Stimulated activated CD8-positive, alpha-beta memory T cell treated with anti-CD3 and anti-CD28 coated beads, Interleukin-2, amount 100 ng/mL, for 48 hours (primary cell): ENCODE data around the gene CLEC3A.
"Not testable (repeated sequence)": the region's sequence is repeated elsewhere in the genome, so short reads cannot be mapped to it uniquely, and the experiment has no call there.

Experiments used
- DNase-seq, 2 donors: peaks; one replicate each; pipeline ENCODE4 v3.0.0-alpha.2; 2020; ENCODE audit warnings: low read depth in 2 of 2

Gene CLEC3A, protein sequence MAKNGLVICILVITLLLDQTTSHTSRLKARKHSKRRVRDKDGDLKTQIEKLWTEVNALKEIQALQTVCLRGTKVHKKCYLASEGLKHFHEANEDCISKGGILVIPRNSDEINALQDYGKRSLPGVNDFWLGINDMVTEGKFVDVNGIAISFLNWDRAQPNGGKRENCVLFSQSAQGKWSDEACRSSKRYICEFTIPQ

DNA sequence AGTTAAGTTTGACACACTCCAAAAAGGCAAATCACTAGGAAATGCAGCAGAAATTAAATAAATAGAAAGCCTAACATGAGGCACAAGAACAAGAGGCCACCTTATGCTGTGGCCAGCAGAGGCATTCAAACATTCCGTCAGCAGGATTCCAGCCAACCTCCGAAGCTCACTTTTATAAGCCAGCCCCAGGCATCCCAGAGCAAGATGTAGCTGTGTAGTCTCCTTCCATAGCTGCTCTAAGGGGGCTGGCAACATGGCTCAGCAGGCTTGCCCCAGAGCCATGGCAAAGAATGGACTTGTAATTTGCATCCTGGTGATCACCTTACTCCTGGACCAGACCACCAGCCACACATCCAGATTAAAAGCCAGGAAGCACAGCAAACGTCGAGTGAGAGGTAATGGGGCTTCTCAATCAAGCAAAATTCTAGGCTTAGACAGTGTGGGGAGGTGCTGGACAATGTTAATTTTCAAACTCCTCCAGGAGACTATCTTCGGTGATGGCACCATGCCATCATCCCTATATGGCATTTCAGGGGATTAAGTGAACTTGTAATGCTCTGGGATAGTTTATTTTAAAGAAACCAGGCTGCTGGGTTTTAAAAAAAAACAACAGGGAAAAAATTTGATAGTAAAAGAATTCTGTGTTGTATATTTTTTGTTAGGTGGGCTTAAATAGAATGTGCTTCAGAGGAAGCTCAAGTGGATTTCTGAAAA is at the start of gene CLEC3A:
Gene CLEC3A (plus strand): TSS at position 202 of the 714 bp plus-strand sequence. CDS start 79 bp downstream, at position 281.
- DNase-seq: no peak

DNA sequence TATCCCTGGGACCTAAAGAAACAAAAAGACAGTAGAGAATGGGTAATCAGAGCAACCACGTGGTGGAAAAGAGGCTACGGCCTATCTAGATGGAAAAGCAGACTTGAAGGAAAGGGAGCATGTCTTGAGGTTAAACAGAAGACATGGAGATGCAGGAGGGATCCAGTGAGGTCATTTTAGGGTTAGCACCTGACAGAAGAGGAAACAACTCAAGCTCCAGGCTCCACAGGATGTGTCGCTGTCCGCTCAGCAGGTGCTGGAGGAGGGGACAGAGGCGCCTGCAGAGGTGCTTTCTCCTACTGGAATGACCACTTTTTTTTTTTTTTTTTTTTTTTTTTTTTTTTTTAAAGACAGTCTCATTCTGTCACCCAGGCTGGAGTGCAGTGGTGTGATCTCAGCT is 47.5 kb upstream of the CLEC3A start:
- DNase-seq: no peak

DNA sequence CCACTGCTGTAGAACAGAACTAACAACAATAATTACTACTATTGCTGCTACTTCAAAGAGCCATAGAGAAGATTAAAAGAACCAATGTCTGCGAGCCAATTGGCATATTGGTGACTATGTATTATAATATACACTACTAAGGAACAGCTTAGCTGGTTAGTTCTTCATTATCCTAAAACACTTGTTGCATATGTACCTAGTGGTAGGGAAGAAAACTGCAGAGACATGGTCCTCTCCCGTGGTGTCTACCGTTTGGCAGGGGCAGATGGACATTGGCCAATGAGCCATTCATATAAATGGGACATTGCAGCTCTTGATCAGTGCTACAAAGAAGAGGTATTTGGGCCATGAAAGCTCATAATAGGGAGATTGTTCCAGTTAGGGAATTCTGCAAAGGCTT is 46.4 kb upstream of the CLEC3A start:
- DNase-seq: no peak

DNA sequence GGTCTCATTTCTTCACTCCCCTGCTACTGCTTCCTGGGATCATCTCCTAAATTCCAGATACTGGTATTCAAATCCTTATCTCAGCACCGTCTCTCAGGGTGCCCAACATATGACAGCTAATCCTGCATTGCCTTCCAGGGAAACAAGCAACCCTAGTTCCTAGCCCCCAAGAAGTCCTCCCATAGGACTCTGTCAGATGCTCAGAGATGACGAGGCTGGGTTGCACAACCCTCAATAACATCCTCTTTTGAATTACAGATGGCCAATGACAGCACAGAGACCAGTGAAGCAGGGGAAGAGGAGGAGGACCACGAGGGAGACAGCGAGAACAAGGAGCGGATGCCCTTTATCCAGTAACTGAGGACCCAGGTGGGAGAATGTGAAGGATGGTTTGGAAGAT is 45.0 kb upstream of the CLEC3A start:
- no peak for DNase-seq

DNA sequence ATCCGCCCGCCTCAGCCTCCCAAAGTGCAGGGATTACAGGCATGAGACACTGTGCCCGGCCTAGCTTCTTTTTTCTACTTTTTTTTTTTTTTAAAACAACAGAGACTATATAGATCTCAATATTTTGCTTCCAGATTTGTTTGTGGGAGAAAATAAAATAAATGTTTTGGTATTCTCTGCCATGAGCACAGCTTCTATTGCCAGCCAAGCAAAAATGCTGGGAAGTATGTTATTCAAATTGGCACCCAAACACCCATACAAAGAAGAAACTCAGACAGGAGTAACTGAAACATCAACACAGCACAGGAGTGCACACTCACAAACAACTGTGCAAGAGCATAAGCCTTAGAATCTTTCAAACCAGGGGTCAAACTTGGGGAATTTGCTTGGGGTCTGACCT is 37.2 kb upstream of the CLEC3A start:
- DNase-seq: no peak

DNA sequence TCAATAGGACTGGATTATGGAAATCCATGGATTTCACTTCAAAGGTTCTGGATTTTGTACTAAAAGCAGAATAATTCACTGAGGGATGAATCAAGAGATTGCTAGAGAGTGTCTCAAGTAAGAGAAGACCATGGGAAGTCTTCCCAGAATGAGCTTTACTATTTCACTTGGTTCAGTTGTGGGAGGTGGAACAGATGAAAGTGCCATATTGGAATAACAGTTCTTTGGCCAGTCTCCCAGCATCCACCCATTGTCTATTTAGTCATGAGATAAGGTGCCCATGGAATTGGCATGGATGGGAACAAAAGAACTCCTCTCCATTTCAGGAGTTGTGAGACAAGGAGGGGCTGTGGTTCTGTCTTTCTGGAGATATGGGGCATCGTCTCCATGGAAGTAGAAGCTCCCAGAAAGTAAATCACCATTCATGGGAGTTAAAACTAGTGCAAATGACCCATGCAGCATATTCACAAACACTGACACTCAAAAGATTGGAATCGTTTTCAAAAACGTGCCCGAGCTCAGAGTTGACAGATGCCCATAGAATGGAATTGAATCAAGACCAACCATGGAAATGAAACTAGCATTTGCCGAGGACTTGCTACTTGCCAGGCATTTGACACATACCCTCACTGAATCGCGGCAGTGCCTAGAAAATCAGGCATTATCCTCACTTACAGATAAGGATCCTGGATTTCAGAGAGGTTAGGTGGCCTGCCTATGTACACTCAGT is 36.2 kb upstream of the CLEC3A start:
- DNase-seq: no peak

DNA sequence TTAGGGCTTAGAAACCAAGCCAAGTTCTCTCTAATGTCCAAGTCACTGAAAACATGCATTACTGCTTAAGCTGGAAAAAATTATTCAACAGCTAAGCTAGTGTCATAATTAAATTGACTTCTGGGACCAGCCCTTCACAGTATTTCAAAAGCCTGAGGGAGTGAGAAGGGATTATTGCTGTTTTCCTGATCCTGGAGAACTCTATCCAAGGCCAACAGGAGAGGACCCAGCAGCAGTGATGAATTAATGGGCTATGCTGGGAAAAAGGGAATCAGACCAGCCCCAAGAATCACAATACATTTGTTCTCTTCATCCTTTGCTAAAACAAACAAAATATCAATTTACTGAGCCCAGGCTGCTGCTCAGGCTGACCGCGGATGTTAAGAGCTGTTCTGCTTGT is 34.5 kb upstream of the CLEC3A start:
- DNase-seq: no peak

DNA sequence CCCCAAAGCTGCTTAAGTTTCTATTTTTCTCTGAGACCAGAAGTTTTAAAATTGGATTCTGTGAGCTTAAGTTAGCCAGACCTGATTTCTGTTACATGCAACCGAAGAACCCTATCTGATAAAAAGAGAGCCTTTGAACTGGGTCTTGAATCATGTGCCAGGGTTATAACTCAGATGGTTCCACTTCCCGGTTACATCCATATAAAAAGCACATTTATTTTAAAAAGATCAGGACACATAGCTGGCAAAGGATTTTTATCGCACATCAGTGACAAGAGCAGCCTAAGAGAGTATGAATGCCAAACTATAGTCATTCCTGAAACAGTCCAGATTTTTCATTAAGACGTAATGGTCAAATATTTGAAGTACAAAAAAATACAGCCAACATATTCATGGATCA is 32.5 kb upstream of the CLEC3A start:
- DNase-seq: no peak

DNA sequence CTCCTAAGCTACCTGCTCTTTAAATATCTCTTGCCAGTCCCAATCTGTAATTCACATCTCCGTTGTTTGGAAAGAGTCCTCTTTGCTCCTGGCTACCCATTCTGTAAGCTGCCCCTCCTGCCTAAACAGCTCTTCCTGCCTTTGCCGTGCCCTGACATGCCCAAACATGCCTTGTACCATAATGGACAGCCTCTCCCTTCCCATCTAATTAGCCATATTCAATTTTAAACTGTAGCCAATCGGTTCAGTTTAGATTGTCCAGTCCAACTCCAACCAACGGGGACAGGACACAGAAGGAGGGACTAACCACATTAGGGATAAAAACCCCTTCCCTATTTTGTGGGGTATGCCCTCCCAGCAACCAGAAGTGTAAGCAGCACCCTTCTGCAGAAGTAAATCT is 30.6 kb upstream of the CLEC3A start:
- no peak for DNase-seq

DNA sequence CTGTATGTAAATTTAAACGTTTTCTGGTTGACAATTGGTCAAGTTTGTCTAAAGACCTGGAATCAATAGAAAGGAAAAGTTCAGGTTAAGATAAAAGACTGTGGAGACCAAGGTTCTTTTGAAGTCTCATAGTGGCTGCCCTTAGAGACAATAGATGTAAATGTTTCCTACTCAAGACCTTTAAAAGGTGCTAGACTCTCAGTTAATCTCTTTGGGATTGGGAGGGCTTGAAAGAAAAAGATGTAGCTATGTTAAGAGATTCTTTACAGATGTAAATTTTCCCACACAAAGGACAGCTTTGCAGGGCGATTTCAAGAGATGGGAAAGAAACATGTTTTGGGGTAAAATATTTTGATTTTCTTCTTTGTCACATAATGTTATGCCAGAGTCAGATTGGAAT is 30.0 kb upstream of the CLEC3A start:
- DNase-seq: not testable (repeated sequence)

DNA sequence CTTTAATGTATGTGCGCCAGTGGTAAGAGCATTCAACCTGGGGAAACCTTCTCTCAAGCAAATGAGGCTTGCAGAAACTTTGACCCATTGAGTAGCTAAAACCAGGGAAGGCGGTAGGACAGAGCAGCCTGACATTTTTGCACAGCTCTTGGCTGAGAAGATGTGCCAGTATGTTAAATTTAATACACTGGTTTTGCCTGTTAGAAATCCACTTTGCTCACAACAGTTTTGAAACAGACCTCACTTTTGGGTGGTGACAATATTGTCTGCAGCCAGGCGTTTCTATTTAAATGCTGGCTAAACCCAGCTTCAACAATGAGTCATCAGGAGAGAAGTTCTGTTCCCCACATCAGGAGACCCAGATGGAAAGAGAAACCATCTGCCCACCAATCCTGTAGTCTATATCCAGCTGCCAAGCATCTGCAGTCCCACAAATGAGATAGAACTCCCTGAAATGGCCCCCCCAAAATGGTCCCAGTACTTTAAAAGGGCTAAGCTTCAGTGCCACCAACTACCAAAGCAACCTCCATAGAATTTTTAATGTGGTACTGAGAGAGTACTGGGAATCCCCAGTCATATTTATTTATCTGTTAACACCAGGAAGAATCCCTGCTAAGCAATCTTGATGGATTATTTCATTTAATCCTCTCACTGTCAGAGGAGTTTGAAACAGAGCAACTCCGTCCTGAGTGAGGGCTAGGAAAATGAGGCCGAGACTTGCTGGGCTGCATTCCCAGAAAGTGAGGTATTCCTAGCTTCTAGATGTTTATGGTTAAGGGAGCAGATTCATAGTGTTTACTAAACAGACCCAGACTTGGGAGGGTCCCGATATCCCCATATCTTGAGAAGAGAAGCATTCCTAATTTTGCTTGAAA is 29.0 kb upstream of the CLEC3A start:
- DNase-seq: no peak

DNA sequence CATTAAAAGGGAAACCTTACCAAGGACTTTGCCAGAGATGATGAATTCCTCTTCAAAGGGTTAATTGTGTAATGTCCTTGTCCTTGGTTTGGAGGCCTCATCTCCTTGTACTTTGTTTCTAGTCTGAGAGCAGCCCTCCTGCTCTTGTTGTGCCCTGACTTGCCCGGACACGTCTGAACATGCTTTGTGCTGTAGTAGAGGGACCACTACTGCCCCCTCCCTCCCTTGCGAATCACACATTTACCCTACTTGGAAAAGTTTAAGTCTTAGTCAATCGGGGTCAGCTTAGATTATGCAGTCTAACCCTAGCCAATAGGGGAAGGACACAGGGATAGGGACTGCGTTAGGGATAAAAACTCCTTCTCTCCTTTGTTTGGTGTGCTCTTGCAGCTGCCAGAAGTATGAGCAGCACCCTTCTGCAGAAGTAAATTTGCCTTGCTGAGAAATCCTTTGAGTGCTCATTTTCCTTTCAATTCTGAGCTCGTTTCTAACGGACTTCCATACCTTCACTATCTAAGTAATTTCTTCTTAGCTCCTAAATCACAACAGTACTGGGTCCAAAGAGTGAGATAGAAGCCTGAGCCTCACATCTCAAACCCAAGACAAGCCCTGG is 26.4 kb upstream of the CLEC3A start:
- no peak for DNase-seq

DNA sequence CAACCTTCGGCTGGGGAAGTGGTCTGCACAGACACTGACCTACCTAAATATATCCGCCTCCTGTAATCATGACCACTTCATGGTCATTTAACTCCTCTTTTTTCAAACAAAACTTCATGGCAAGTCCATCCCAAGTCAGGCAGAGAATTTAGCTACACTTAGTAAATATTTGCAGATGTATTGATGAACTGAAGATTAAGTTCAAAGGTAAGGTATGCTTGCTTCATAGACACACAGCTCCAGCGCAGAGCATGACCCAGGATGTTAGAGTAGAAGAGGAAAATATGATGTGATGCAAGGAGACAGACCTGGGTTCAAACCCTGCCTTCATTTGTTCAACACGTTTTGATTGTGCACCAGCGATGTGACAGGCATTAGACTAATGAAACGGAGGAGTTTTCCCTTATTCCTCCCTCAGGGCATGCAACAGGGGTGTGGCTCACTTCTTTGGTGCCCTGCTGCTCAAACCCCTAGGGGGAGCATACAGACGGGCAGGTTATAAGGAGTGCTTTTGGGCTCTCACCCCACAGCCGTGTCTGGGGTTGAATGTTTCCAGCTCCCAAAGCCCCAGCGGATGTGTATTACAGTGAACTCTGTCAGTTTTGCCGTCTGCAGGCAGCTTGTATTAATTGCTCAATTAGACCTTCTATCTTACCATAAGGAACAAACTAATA is 23.9 kb upstream of the CLEC3A start:
- no peak for DNase-seq

DNA sequence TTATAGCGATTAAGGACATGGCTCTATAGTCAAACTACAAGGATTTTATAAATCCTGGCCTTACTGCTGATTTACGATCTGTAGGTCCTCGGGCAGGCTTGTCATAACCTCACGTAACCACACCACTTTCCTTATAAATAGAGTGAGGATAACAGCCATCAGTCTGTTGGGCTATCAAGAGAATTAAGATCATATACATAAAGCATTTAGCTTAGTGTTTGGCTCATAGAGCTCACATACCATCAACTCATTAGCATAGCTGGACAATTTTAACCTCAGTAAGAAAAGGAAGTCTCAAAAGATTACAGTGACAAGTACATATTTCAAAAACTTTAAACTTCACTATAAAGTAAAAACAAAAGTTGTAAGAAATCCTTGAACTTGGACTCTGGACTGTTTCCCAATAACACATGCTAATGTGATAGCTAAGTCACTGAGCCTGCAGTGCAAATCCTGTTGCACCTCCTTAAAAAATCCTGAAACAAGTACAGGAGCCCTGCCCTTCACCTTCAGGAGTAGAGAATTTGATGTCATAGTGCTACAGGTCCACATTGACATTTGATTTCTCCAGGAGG is 20.8 kb upstream of the CLEC3A start:
- DNase-seq: no peak

DNA sequence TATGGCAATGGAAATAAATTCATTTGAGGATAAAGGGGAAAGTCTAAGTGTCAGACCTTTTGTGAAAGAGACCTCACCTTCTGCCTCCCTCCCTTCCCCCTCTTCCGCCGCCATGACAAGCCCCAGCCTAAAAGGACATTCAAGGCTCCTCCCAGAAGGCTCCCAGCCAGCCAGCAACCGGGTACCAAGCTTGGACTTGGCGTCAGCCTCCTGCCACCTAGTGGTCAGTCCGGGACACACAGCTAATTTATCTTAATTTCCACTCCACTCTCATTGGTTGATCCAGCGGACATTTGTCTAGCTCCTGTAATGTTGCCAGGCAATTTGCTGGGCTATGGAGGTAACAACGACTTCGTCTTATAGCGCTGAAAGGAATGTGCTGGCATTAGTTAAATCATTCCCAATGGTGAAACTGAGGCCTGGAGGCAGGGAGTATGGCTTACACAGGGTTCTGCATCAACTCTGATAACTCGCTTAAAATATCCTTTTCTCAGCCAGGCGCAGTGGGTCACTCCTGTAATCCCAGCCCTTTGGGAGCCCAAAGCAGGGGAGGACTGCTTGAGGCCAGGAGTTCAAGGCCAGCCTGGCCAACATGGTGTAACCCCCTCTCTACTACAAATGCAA is 19.3 kb upstream of the CLEC3A start:
- peak; percentile 55 to 64 for DNase-seq

DNA sequence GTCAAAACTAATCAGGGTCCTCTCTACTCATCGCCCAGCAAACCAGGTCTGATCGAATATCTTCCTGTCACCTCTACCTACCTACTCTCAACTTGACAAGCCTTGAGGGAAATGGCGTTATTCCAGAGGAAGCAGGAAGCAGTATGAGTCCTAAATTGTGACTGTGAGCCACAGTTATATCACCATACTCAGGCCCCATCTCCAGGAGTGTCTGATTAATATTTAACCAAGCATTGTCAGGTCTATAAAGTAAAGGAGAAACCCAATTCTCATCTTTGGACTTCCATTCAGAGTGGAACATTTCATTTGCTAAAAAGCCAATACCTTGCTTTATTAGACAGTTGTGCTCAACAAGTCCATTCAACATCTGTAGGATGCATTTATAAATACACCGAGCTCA is 17.8 kb upstream of the CLEC3A start:
- DNase-seq: no peak

DNA sequence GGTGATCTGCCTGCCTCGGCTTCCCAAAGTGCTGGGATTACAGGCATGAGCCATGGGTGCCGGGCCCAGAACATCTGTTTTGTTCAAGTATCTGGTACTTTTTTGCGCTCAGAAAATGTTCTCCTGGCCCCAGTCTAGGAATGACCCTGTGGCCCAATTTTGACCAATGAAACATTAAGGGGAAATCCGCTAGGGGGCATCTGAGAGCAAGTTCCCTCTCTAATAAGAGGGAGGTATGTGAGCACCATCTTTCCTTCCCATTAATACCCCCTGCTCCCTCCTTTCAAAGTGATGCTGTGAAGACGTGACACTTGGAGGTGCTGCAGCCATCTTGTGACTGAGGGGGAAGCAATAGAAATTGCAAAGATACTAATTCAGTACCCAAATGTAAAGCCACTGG is 16.5 kb upstream of the CLEC3A start:
- DNase-seq: no peak

DNA sequence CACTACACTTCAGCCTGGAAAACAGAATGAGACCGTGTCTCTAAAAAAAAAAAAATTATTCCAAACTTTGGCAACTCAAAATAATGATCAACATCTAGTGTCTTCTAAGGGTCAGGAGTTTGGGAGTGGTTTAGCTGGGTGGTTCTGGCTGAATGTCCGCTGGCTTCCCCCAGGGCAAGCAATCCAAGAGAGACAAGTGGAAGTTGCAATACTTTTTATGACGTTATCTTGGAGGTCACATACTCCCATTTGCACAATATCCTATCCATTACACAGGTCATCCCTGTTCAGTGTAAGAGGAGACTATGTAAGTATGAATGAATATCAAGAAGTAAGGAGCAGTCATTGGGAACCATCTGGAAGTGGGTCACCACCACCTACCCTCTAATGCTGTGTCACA is 15.2 kb upstream of the CLEC3A start:
- DNase-seq: no peak

DNA sequence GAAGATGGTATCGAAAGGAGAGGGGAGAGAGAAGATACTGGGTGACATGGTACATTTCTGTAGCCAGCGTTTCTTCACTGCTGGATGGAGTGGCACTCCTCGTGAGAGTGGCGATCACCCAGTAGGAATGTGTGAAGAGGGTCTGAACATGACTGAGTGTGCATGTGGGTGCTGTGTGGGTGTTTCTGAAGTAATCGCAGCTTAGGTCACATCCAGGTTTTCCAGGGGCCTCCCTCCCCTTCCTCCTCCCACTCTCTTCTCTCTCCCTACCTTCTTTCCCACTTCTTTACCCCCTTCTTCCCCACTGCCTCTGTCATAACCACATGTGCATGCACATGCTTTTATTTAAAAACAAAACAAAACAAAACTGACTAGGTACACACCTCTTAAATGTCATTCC is 1.8 kb downstream of the CLEC3A start:
- no peak for DNase-seq

DNA sequence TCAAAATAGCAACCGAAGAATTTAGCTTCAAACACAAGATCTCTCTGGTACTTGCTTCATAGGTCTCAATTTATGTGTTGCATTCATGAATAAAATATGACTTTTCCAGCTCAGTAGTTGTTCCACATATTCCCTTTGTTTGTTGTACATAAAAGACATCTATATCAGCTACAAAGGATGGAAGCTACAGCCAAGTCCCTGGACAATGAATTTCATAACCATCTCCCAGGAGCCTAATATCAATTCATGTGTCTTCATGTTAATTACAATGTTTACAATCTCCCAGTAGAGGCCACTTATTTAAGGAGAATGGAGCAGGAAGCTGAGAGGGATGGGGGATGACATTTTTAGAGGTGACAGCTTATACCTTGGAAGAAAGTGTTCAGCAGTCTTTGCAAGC is 3.3 kb downstream of the CLEC3A start:
- no peak for DNase-seq
